Ascending aorta (tissue), 2 donors: Measurements from ENCODE around the gene ZBTB16. TPM values are rescaled to one million over a fixed set of nuclear protein-coding genes. Genes with fewer than 3 reads are reported as not detected.

Experiments
- DNase-seq, 2 donors: peaks; one replicate each; pipeline ENCODE4 v3.0.0-alpha.2; 2019; ENCODE audit warnings: low spot score in 2 of 2
- H3K27ac ChIP-seq, 2 donors: fragments of 200-600 bp; sonication (generic); one replicate each; pipeline ENCODE4 v1.5.1; 2016 to 2017; ENCODE audit warnings: mild to moderate bottlenecking in 1 of 2
- H3K27me3 ChIP-seq: fragments of 200-600 bp; sonication (generic); one replicate; pipeline ENCODE4 v1.5.1; 2017
- H3K36me3 ChIP-seq, 2 donors: fragments of 200-600 bp; sonication (generic); one replicate each; pipeline ENCODE4 v1.5.1; 2016
- H3K4me1 ChIP-seq, 2 donors: fragments of 200-600 bp; sonication (generic); one replicate each; pipeline ENCODE4 v1.5.1; 2016 to 2017; ENCODE audit warnings: mild to moderate bottlenecking in 1 of 2
- H3K4me3 ChIP-seq, 2 donors: fragments of 200-600 bp; sonication (generic); one replicate each; pipeline ENCODE4 v1.5.1; 2016 to 2017; ENCODE audit warnings: mild to moderate bottlenecking in 1 of 2
- H3K9me3 ChIP-seq, 2 donors: fragments of 200-600 bp; sonication (generic); one replicate each; pipeline ENCODE4 v1.5.1; 2016
- intact Hi-C: fragments of 100-400 bp; cut with DNase I; formaldehyde crosslinking; loops from one replicate; pipeline ENCODE4 v1.15.1; 2023
- total RNA-seq: library from RNA; depleted of rRNA; stranded (reverse); fragments of >200 nt; gene quantifications from one replicate; pipeline ENCODE4 v1.1.0, GENCODE V29; 2016
- TF ChIP-seq, protein P1 (sequence below), 3 experiments: fragments of 200-600 bp in 2 of 3; fragments of 450-650 bp in 1 of 3; sonication (generic) in 2 of 3; IDR thresholded peaks; one replicate each; pipeline ENCODE4 v1.5.1; 2016 to 2019; ENCODE audit warnings: antibody characterized with exemption in 3 of 3, mild to moderate bottlenecking in 1 of 3, moderate library complexity in 1 of 3

Gene ZBTB16
- total RNA-seq, 1 donor from 2014 or later, result 344 TPM

DNA sequence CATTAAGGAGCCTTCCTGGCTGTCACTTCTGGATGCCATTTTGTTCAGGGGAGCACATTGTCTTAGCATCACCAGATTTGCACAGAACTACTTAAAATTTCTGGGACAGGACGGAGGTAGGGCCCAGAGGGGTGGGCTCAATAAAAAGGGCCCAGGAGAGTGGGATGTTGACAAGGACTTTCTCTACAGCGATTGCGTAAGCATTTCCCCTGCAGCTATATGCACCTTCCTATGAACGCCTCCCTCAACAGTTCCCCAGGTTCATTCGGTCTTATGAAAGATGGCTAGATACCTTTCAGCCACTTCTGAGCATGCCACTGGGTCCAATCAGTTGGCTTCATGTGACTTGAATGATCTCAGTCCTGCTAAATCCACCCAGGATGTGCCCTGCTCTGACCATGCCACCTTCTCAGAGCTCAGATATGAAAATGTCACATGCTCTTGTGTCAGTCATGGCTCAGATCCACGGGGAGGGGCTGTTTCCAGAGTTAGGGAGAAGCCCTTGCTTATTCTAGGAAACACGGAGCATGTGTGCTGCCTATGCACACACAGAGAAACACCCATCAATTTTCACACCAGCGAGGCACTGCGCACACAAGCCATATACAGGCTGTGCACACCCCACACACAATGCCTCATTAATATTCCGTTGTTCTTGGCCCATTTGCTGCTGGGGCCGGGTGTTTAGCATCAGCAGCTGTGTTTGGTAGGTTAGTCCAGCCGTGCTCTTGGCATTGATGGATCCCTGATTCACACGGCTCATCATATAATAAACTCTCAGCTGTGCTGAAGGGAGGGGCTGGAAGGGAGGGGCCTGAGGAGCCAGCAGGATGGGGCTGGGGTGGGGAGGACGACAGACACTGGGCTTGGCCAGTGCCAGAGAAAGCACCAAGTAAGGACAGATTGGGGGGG, 184.2 kb downstream of the ZBTB16 start:
- no peak for DNase-seq
- Histone ChIP-seq H3K27me3 (no peaks in the 10 kb centered on the region), H3K27ac (peak overlapping the region; percentile 47 to 53), H3K4me3 (no peak overlapping the region), H3K36me3 (peaks cover 90 to 100% of the 10 kb centered on the region in 2 donors), H3K9me3 (no peaks in the 10 kb centered on the region), H3K4me1 (peaks cover 0 to 32% of the 10 kb centered on the region in 2 donors)
- TF ChIP-seq, protein P1, sequence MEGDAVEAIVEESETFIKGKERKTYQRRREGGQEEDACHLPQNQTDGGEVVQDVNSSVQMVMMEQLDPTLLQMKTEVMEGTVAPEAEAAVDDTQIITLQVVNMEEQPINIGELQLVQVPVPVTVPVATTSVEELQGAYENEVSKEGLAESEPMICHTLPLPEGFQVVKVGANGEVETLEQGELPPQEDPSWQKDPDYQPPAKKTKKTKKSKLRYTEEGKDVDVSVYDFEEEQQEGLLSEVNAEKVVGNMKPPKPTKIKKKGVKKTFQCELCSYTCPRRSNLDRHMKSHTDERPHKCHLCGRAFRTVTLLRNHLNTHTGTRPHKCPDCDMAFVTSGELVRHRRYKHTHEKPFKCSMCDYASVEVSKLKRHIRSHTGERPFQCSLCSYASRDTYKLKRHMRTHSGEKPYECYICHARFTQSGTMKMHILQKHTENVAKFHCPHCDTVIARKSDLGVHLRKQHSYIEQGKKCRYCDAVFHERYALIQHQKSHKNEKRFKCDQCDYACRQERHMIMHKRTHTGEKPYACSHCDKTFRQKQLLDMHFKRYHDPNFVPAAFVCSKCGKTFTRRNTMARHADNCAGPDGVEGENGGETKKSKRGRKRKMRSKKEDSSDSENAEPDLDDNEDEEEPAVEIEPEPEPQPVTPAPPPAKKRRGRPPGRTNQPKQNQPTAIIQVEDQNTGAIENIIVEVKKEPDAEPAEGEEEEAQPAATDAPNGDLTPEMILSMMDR (IDR thresholded peaks at IDR 0.05), result no peak
- intact Hi-C loops, result no loop called here

DNA sequence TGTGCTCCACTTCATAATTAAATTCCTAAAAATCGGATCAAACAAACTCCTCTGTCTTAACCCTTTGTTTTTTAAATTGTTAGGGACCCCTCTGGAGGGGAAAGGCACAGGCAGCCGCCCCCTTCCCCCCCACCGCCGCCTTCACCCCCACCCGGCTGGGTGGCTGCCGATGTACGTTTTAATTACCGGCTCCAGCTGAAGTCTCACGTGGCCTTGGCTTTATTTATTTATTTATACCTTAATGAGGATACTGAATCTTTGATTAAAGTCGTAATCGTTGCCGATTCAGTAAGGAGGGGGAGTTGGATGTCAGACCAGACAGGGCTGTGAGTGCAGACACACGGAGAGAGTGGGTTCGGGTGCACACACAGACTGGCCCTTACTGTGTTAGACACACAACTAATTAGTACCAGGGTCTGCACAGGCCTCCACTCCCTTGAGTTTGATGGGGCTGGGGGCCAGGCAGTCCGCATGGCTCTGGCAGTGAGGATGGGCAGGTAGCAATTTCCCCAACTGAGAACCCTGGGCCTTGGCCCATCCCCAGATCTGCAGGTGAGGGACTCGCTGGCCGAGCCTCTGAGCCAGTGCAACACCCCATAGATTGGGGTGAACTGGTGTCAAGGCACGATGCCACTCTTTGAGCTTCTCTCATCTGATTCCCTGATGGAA, 185.3 kb downstream of the ZBTB16 start:
- peak overlapping the region in 1 of 2 donors; percentile 47 for H3K27ac ChIP-seq
- H3K27me3 ChIP-seq, result no peaks in the 10 kb centered on the region
- intact Hi-C loops, result loop anchor here (5.0 kb wide), 1 partner anchor 43 kb away; no protein-coding TSS in a partner anchor
- H3K4me3 ChIP-seq, result no peak overlapping the region
- peaks cover 92 to 96% of the 10 kb centered on the region in 2 donors for H3K36me3 ChIP-seq
- TF ChIP-seq, protein P1 (IDR thresholded peaks at IDR 0.05), result no peak
- DNase-seq, result no peak
- H3K9me3 ChIP-seq, result no peaks in the 10 kb centered on the region
- peaks cover 0 to 24% of the 10 kb centered on the region in 2 donors for H3K4me1 ChIP-seq

DNA sequence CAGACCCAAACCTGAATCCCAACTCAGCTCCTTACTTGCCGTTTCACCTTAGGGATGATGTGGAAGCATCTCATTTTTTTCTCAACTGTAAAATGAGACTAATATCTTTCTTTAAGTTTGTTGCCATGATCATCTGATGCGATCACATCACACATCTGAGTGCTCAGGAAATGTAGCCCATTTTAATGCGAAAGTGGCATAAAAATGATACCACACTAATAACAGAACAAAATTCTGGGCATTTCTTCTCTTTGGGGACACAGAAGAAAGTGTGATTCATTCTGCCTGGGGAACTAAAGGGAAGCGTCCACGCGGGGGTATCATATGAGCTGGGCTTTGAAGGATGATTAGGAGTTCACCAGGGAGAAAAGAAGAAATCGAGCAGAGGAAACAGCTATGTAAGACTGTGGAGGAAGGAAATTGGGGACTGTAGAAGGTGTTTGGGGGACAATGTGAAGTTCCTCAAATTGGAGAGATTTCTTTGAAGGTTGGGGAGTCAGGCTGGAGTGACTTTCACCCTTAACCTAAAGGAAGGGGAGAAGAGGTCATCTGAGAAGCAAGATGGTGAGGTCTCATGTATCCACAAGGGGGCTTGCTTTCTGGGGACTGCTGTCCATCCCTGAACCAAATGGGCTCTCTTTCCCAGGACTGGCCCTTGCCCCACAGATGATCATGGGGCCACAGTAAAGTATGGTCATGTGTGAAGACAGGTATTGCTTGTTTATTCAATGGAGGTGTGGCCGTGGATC, 187.0 kb downstream of the ZBTB16 start:
- Histone ChIP-seq H3K36me3 (peaks cover 93 to 96% of the 10 kb centered on the region in 2 donors), H3K9me3 (no peaks in the 10 kb centered on the region), H3K27me3 (no peaks in the 10 kb centered on the region), H3K4me1 (peaks cover 7 to 28% of the 10 kb centered on the region in 2 donors), H3K4me3 (no peak overlapping the region), H3K27ac (peak overlapping the region; percentile 3 to 43)
- no peak for DNase-seq
- intact Hi-C loops, result loop anchor here (5.0 kb wide), 1 partner anchor 44 kb away; no protein-coding TSS in a partner anchor
- TF ChIP-seq, protein P1 (IDR thresholded peaks at IDR 0.05), result no peak

DNA sequence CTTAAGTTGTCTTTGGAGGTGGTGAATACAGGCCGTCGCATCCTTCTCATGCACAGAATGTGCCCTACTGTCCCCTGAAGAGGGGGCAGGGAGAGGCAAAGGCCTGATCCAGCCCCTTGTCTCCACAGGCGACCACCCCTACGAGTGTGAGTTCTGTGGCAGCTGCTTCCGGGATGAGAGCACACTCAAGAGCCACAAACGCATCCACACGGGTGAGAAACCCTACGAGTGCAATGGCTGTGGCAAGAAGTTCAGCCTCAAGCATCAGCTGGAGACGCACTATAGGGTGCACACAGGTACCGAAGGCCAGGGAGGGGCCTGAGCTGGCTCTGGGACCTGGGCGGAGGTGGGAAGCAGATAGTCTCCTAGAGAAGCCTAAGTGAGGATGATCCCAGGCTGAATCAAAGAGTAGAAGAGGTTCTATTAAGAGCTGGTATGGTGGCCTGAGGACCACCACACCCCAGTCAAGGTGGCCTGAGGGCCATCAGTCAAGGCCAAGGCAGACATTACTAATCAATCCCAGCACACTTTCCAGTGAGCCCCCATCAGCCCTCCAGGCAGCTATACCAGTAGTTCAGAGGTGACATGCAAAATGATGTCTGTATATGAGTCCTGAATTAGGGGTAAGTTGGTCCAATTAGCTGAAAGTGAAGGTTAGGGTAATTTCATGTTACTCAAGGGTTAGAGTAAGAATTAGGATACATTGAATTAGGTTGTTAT, 187.7 kb downstream of the ZBTB16 start:
- peaks cover 94 to 96% of the 10 kb centered on the region in 2 donors for H3K36me3 ChIP-seq
- peaks cover 7 to 28% of the 10 kb centered on the region in 2 donors for H3K4me1 ChIP-seq
- H3K27ac ChIP-seq, result peak overlapping the region; percentile 3 to 43

More for the DNA sequence above, 187.7 kb downstream of the ZBTB16 start:
- H3K4me3 ChIP-seq, result no peak overlapping the region
- intact Hi-C loops, result loop anchor here (5.0 kb wide), 1 partner anchor 45 kb away; no protein-coding TSS in a partner anchor
- TF ChIP-seq, protein P1 (IDR thresholded peaks at IDR 0.05), result no peak
- H3K27me3 ChIP-seq, result no peaks in the 10 kb centered on the region
- no peak for DNase-seq
- H3K9me3 ChIP-seq, result no peaks in the 10 kb centered on the region
